ENCODE data around the gene PPM1A. TPM values are rescaled to one million over a fixed set of nuclear protein-coding genes. Genes with fewer than 3 reads are reported as not detected.

PPM1A gene
- total and polyA plus RNA-seq, 2 donors (not counting 1 experiment from before 2014, with no cell fraction given), result 15.5 to 59.0 TPM

DNA sequence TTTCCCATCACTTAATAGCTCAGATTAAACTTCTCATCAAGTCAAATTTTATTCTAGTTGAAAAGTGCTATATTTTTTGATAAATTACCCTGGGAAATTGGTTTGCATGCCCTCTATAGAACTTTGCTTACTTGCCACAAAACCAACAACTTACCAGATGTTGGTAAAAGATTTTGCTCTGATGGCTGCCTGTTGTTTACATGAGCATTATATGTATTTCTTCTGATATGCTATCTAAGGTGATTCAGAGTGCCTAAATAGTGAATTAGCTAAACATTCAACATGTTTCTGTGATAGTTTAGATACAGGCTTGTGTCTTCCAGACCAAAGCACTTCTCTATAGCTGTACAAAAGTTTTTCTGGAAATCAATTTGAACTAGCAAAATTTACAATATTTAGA is 51.0 kb downstream of the PPM1A start:
- Histone ChIP-seq H3K79me2 (ENCODE audit: control insufficient read depth, insufficient read depth, low read length) (no peaks in the 10 kb centered on the region), H4K20me1 (ENCODE audit: control insufficient read depth, insufficient read depth, low read length, poor library complexity, severe bottlenecking) (no peaks in the 10 kb centered on the region), H3K27me3 (replicated peaks in 1 of 4; ENCODE audit: control extremely low read depth in 1 of 4, control insufficient read depth in 3 of 4, insufficient read depth in 4 of 4, low read length in 3 of 4) (no peaks in the 10 kb centered on the region), H3K4me3 (ENCODE audit: control extremely low read depth in 1 of 5, extremely low read depth in 1 of 5, insufficient read depth in 1 of 5, low read depth in 2 of 5, low read length in 4 of 5) (no peak overlapping the region), H3K36me3 (replicated peaks in 1 of 2; ENCODE audit: control extremely low read depth in 1 of 2, control insufficient read depth in 1 of 2, extremely low read depth in 1 of 2, insufficient read depth in 2 of 2, low read length in 1 of 2) (no peaks in the 10 kb centered on the region), H3K9ac (ENCODE audit: low read length) (no peak overlapping the region), H3K27ac (ENCODE audit: low read length in 2 of 2) (no peak overlapping the region), H2AFZ (ENCODE audit: insufficient read depth, low read depth, low read length, poor library complexity, severe bottlenecking) (no peak overlapping the region), H3K9me3 (ENCODE audit: control extremely low read depth in 1 of 3, control insufficient read depth in 2 of 3, insufficient read depth in 1 of 3, low read length in 2 of 3) (no peaks in the 10 kb centered on the region), H3K4me2 (replicated peaks; ENCODE audit: low read depth, low read length, poor library complexity, severe bottlenecking) (no peak overlapping the region), H3K4me1 (ENCODE audit: control insufficient read depth in 2 of 2, insufficient read depth in 2 of 2, low read length in 2 of 2) (no peaks in the 10 kb centered on the region)
- intact Hi-C loops (cut with micrococcal nuclease), result no loop called here
- Mint-ChIP-seq H3K27ac (no peak overlapping the region), H3K9me3 (ENCODE audit: insufficient read depth) (no peaks in the 10 kb centered on the region), H3K27me3 (no peaks in the 10 kb centered on the region), H3K4me3 (no peak overlapping the region), H3K4me1 (peaks cover 9% of the 10 kb centered on the region)
- TF ChIP-seq, protein P1, sequence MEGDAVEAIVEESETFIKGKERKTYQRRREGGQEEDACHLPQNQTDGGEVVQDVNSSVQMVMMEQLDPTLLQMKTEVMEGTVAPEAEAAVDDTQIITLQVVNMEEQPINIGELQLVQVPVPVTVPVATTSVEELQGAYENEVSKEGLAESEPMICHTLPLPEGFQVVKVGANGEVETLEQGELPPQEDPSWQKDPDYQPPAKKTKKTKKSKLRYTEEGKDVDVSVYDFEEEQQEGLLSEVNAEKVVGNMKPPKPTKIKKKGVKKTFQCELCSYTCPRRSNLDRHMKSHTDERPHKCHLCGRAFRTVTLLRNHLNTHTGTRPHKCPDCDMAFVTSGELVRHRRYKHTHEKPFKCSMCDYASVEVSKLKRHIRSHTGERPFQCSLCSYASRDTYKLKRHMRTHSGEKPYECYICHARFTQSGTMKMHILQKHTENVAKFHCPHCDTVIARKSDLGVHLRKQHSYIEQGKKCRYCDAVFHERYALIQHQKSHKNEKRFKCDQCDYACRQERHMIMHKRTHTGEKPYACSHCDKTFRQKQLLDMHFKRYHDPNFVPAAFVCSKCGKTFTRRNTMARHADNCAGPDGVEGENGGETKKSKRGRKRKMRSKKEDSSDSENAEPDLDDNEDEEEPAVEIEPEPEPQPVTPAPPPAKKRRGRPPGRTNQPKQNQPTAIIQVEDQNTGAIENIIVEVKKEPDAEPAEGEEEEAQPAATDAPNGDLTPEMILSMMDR (IDR thresholded peaks at IDR 0.05), result no peak
- no peak for TF ChIP-seq EZH2 (IDR thresholded peaks at IDR 0.05; ENCODE audit: borderline replicate concordance, insufficient read depth, low read depth, low read length, poor library complexity, severe bottlenecking)
- DNase-seq (no peak), ATAC-seq (ENCODE audit: low read depth) (no peak)
- POLR2A ChIA-PET, result no interaction called here
- CTCF ChIA-PET, result interaction anchor here (1.1 to 1.9 kb wide), 2 partner anchors 11 to 51 kb away, joined by 3 to 5 read pairs; no protein-coding TSS in a partner anchor

GRCh38 chr14:60301685-60302084 is 52.7 kb downstream of the PPM1A start:
- Histone ChIP-seq H3K36me3 (replicated peaks in 1 of 2; ENCODE audit: control extremely low read depth in 1 of 2, control insufficient read depth in 1 of 2, extremely low read depth in 1 of 2, insufficient read depth in 2 of 2, low read length in 1 of 2) (no peaks in the 10 kb centered on the region), H2AFZ (ENCODE audit: insufficient read depth, low read depth, low read length, poor library complexity, severe bottlenecking) (no peak overlapping the region), H3K27me3 (replicated peaks in 1 of 4; ENCODE audit: control extremely low read depth in 1 of 4, control insufficient read depth in 3 of 4, insufficient read depth in 4 of 4, low read length in 3 of 4) (no peaks in the 10 kb centered on the region), H3K4me3 (ENCODE audit: control extremely low read depth in 1 of 5, extremely low read depth in 1 of 5, insufficient read depth in 1 of 5, low read depth in 2 of 5, low read length in 4 of 5) (no peak overlapping the region), H3K4me2 (replicated peaks; ENCODE audit: low read depth, low read length, poor library complexity, severe bottlenecking) (no peak overlapping the region), H3K9me3 (ENCODE audit: control extremely low read depth in 1 of 3, control insufficient read depth in 2 of 3, insufficient read depth in 1 of 3, low read length in 2 of 3) (peaks cover 0 to 12% (median 8%) of the 10 kb centered on the region in 3 donors), H3K9ac (ENCODE audit: low read length) (no peak overlapping the region), H3K4me1 (ENCODE audit: control insufficient read depth in 2 of 2, insufficient read depth in 2 of 2, low read length in 2 of 2) (no peaks in the 10 kb centered on the region), H3K79me2 (ENCODE audit: control insufficient read depth, insufficient read depth, low read length) (no peaks in the 10 kb centered on the region), H3K27ac (ENCODE audit: low read length in 2 of 2) (no peak overlapping the region), H4K20me1 (ENCODE audit: control insufficient read depth, insufficient read depth, low read length, poor library complexity, severe bottlenecking) (no peaks in the 10 kb centered on the region)
- H3K4me3 Mint-ChIP-seq, result no peak overlapping the region
- no peaks in the 10 kb centered on the region for H3K27me3 Mint-ChIP-seq
- ChIA-PET CTCF (no interaction called here), POLR2A (no interaction called here)
- WGBS (ENCODE audit: insufficient coverage), result 94% methylated on average over 5 of the region's 5 CpGs
- no peak for TF ChIP-seq EZH2 (IDR thresholded peaks at IDR 0.05; ENCODE audit: borderline replicate concordance, insufficient read depth, low read depth, low read length, poor library complexity, severe bottlenecking)
- TF ChIP-seq, protein P1 (IDR thresholded peaks at IDR 0.05), result no peak
- intact Hi-C loops (cut with micrococcal nuclease), result no loop called here
- H3K4me1 Mint-ChIP-seq, result peaks cover 9% of the 10 kb centered on the region
- no peak overlapping the region for H3K27ac Mint-ChIP-seq
- peaks cover 2% of the 10 kb centered on the region for H3K9me3 Mint-ChIP-seq (ENCODE audit: insufficient read depth)
- ATAC-seq (ENCODE audit: low read depth), result no peak
- DNase-seq, result no peak

Data from B cell (primary cell).